ENCODE data around the gene LIN7C. TPM values are rescaled to one million over a fixed set of nuclear protein-coding genes. Genes with fewer than 3 reads are reported as not detected.
A peak's percentile ranks its signal among the peaks of the same experiment; 100 is the strongest.

LIN7C gene
- total RNA-seq, 1 donor from 2014 or later, result 21.8 TPM

- H3K4me1 Mint-ChIP-seq (ENCODE audit: unreplicated experiment), result peaks cover 44% of the 10 kb centered on the region
- TF ChIP-seq CTCF (IDR thresholded peaks at IDR 0.05), result no peak
- H3K9me3 Mint-ChIP-seq (ENCODE audit: unreplicated experiment), result no peaks in the 10 kb centered on the region
- peak; percentile 94 for DNase-seq (ENCODE audit: extremely low spot score, unreplicated experiment)
- no peaks in the 10 kb centered on the region for H3K27me3 Mint-ChIP-seq (ENCODE audit: unreplicated experiment)
- H3K27ac Mint-ChIP-seq (ENCODE audit: unreplicated experiment), result peak within 1 kb of the TSS; percentile 91
- no peaks in the 10 kb centered on the region for H3K36me3 Mint-ChIP-seq (ENCODE audit: unreplicated experiment)
- H3K4me3 Mint-ChIP-seq (ENCODE audit: unreplicated experiment), result peak within 1 kb of the TSS; percentile 99
Measured at GRCh38 chr11:27472398-27473016, 34.1 kb downstream of the LIN7C start, which contains the start of gene LGR4. Gene LGR4, minus strand, starts transcription at chr11:27472790. Its CDS starts 488 bp downstream, at chr11:27472302.

- Mint-ChIP-seq H3K27me3 (ENCODE audit: unreplicated experiment) (no peaks in the 10 kb centered on the region), H3K9me3 (ENCODE audit: unreplicated experiment) (no peaks in the 10 kb centered on the region), H3K27ac (ENCODE audit: unreplicated experiment) (peak overlapping the region; percentile 77), H3K4me1 (ENCODE audit: unreplicated experiment) (peaks cover 46% of the 10 kb centered on the region), H3K4me3 (ENCODE audit: unreplicated experiment) (peak overlapping the region; percentile 84), H3K36me3 (ENCODE audit: unreplicated experiment) (no peaks in the 10 kb centered on the region)
- TF ChIP-seq CTCF (IDR thresholded peaks at IDR 0.05), result no peak
- no peak for DNase-seq (ENCODE audit: extremely low spot score, unreplicated experiment)
Measured at GRCh38 chr11:27471589-27472397, 34.8 kb downstream of the LIN7C start.

GRCh38 chr11:27470826-27471588 lies 35.6 kb downstream of the LIN7C start:
- Mint-ChIP-seq H3K4me3 (ENCODE audit: unreplicated experiment) (peak overlapping the region; percentile 84), H3K9me3 (ENCODE audit: unreplicated experiment) (no peaks in the 10 kb centered on the region), H3K27me3 (ENCODE audit: unreplicated experiment) (no peaks in the 10 kb centered on the region), H3K36me3 (ENCODE audit: unreplicated experiment) (no peaks in the 10 kb centered on the region), H3K27ac (ENCODE audit: unreplicated experiment) (peak overlapping the region; percentile 77), H3K4me1 (ENCODE audit: unreplicated experiment) (peaks cover 52% of the 10 kb centered on the region)
- no peak for TF ChIP-seq CTCF (IDR thresholded peaks at IDR 0.05)
- DNase-seq (ENCODE audit: extremely low spot score, unreplicated experiment), result no peak

- no peak for TF ChIP-seq CTCF (IDR thresholded peaks at IDR 0.05)
- Mint-ChIP-seq H3K4me3 (ENCODE audit: unreplicated experiment) (peak overlapping the region; percentile 84), H3K27me3 (ENCODE audit: unreplicated experiment) (no peaks in the 10 kb centered on the region), H3K9me3 (ENCODE audit: unreplicated experiment) (no peaks in the 10 kb centered on the region), H3K27ac (ENCODE audit: unreplicated experiment) (peak overlapping the region; percentile 77), H3K36me3 (ENCODE audit: unreplicated experiment) (no peaks in the 10 kb centered on the region), H3K4me1 (ENCODE audit: unreplicated experiment) (peaks cover 60% of the 10 kb centered on the region)
- DNase-seq (ENCODE audit: extremely low spot score, unreplicated experiment), result no peak
Measured at GRCh38 chr11:27470166-27470565, 36.4 kb downstream of the LIN7C start.

All from osteocyte (in vitro differentiated cells).